HG03354 (cell line): ENCODE measurements around the gene ACYP2.
"Not testable (repeated sequence)": the region's sequence is repeated elsewhere in the genome, so short reads cannot be mapped to it uniquely, and the experiment has no call there.

Source experiments
- ATAC-seq: cut with Tn5 transposase; IDR thresholded peaks from one replicate; pipeline ENCODE4 v1.9.1; 2021; ENCODE audit warnings: mild to moderate bottlenecking; ENCODE audit not compliant: unreplicated experiment, poor library complexity, severe bottlenecking

ACYP2 gene

DNA sequence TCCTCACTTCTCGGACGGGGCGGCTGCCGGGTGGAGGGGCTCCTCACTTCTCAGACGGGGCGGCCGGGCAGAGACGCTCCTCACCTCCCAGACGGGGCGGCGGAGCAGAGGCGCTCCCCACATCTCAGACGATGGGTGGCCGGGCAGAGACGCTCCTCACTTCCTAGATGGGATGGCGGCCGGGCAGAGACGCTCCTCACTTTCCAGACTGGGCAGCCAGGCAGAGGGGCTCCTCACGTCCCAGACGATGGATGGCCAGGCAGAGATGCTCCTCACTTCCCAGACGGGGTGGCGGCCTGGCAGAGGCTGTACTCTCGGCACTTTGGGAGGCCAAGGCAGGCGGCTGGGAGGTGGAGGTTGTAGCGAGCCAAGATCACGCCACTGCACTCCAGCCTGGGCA is 19.3 kb upstream of the ACYP2 start:
- ATAC-seq, result not testable (repeated sequence)

DNA sequence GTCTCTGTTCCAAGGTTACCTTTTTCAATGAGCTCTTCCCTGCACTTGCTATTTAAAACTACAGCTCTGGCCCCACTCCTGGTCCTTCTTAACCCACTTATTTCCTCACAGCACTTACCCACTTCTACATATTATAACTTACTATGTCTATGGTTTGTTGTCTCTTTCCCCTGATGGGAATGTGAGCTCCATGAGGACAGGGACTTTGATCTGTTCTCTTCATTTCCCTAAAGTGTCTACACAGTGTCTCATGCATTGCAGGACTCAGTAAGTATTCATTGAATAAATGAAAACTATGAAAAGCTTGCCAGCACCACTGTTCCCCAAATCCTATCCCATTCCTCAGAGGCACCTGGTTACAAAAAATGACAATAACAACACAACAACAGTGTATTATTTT is 18.3 kb upstream of the ACYP2 start:
- no peak for ATAC-seq

DNA sequence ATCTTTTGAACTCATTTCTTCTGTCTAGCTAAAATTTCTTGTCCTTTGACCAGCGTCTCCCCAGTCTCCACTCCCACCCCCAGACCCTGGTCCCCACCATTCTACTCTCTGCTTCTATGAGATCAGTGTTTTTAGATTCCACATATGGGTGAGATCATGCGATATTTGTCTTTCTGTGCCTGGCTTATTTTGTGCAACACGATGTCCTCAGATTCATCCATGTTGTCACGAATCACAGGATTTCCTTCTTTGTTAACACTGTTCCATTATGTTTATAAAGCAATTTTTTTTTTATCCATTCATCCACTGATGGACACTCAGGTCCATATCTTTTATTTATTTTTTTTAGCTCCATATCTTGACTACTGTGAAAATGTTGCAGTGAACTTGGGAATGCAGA is 16.0 kb upstream of the ACYP2 start:
- no peak for ATAC-seq

DNA sequence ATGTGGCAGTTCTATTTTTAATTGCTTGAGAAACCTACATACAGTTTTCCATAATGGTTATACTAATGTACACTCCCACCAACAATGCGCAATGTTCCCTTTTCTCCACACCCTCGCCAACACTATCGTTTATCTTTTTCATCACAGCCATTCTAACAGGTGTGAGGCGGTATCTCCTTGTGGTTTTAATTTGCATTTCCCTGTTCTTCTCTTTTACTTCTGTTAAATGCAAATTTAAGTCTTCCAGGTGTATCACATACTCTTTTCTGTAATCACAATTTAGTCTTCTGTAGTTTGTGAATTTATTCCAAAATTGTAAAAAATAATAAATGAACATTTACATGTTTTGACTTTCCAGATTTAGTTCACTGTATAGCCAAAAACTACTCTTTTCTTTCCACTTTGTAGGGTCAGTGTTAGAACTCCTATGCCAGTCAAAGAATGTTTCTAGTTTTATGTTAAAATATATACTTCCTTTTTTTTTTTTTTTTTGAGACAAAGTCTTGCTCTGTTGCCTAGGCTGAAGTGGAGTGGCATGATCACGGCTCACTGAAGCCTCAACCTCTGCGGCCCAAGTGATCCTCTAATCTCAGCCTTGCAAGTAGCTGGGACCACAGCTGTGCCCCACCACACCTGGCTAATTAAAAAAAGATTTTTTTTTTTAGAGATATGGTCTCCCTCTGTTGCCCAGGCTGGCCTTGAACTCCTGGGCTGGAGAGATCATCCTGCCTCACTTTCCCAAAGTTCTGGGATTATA is 15.4 kb upstream of the ACYP2 start:
- peak; percentile 86 for ATAC-seq

DNA sequence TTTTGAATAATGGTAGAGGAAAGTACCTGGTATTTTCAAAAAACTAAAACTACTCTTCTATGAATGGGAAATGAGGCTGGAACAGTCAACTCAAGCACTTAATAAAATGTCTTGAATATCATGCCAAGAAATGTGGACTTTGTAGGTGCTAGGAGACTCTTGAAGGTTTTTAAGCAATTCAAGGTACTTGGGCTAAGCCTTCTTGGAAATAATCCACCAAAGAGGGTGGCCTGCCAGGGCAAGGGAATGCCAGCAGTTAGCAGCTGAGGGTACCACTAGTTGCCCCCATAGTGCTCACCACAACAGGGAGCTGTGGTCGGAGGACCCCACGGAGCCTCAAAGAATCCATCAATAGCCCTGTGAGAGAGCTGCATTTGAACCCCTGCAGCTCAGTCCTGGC is 14.6 kb upstream of the ACYP2 start:
- no peak for ATAC-seq

DNA sequence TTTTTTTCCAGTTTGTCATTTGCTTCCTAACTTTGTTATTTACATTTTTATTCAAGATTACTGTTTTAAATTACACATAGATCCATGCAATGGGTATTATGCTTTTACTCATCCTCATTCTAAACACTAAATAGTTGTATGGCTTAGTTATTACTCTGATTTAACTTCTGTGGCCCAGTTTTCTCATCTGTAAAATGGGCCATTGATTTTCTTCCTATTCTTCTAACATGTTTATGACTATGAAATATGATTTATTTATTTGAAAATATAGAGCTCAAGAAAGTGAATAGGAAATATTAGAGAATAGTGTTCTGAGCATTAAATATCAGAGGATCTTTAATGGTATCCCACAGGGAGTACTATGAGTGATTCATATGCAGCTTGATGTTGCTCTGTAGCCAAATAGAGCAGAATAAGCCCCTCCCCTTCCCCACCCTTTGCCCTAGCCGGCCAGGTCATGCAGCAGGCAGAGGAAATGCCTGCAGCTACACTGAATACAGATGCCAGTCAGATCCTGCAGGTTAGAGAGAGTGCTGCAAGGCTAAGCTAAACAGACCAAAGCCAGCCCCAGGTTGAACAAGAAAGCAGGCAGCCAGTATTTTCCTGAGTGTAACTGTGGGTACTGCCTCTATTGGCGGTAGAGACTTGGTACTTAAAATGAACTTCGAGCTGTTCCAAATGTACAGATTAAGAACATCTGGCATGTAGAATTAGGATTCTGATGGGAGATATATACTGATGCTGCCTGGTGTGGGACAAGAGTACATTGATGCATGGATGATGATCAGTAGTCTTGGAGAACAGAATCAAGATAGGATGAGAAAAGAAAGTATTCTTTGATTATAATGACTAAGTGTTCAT is 11.7 kb upstream of the ACYP2 start:
- ATAC-seq, result peak; percentile 61

DNA sequence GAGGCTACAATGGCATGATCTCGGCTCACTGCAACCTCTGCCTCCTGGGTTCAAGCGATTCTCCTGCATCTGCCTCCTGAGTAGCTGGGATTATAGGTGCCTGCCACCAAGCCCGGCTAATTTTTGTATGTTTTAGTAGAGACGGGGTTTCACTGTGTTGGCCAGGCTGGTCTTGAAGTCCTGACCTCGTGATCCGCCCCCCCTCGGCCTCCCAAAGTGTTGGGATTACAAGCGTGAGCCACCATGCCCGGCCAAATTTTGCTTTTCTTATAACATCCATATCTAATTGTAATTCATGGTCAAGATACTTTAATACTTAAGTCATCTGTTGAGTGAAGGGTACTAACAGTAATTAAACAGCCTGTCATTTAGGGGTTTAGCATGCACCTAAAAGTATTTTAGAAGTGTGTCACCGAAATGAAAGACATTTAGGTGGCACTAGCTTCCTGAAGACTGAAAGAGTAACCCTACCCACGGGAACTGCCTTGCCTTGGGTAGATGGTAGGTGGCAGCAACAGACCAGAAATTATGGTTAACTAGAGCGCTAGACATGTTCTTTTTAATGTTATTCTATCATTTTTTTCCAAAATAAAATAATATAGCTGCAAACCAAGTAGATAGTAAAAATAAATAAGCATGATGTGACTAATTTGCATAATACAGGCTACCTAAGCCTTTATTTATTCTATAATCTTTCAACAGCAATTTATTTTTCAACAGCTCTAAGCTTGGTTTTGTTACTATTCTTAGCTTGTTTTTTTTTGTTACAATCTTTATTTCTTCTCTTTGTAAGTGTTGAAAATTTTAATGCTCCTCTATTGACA is 8.6 kb upstream of the ACYP2 start:
- peak; percentile 63 for ATAC-seq

DNA sequence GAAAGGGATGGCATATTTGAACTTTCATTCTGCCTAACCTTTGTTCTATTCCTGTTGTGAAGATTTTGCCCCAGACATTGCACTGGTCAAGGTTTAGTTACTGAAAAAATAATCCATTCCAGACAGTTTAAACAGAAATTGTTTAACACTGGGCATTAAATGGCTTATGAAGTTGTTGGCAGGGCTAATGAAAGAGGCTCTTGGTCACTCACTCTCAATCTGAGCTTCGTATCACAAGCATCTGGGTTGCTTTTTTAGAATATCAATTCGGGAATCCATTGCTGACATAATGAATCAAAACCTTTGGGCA is 8.0 kb upstream of the ACYP2 start:
- no peak for ATAC-seq

DNA sequence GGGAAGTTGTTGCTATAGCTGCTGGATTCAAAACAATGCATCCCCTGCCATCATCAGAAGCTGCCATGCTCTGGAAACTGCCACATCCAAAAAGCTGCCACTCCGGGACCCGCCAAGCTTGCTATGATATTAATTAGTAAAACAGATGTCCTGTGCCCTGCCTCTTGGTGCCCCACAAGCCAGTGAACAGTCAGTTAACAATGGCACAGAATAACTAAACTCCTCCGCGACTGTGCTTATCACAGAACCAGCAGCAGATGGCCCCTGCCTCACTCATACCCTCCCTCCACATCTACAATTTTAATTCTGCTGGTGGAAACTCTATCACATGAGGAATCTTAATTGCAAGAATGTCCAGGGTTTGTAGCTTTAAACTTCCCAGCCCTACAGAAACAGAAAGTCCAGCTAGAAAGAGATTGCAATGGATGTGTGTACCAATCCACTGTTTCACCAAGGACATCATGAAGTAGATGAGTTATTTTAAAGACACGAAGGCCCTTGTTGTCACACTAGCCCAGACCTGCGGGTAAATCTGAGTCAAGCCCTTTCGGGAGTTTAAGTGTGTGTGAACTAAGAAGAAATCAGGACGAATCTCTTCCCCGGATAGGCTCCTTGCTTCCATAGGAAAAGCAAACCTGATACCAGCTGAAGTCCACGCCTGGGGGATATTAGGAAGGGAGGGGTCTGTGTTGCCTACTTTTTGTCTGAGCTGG is 7.4 kb upstream of the ACYP2 start:
- no peak for ATAC-seq

DNA sequence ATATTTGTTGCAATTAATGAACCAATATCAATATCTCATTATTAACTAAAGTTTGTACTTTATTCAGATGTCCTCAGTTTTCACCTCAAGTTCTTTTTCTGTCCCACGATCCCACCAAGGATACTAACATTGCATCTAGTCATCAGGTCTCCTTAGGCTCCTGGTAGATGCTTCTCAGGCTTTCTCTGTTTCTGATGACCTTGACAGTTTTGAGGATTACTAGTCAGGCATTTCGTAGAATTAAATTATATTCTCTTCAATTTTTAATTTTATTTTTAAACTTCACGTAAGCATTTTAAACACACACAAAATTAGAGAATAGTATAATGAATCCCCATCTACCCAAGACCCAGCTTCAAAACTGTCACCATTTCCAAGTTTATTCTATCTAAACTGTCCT is 5.6 kb upstream of the ACYP2 start:
- no peak for ATAC-seq

DNA sequence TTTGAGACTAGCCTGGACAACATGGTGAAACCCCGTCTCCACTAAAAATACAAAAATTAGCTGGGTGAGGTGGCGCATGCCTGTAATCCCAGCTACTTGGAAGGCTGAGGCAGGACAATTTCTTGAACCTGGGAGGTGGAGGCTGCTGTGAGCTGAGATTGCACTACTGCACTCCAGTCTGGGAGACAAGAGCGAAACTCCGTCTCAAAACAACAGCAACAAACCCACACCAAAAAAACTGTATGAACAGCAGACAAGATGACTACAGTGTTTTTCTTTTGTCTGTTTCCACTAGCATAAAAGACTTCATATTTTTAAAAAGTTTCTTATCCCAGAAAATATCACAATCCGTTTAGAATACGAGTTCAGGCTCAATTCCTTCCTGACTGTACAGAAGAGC is 936 bp upstream of the ACYP2 start:
- not testable (repeated sequence) for ATAC-seq

DNA sequence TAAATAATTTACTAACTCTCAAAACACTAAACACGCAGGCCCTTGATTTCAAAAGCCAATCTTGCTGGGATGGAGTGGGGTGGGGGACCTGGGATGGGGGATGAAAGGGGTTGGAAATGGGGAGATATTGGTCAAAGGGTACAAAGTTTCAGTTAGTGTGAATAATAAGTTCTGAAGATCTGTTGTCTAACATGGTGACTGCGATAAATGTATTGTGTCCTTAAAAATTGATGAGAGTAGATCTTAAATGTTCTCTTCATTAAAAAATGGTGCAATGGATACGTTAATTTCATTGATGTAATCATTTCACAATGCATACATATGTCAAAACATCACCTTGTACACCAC is 505 bp upstream of the ACYP2 start:
- no peak for ATAC-seq

DNA sequence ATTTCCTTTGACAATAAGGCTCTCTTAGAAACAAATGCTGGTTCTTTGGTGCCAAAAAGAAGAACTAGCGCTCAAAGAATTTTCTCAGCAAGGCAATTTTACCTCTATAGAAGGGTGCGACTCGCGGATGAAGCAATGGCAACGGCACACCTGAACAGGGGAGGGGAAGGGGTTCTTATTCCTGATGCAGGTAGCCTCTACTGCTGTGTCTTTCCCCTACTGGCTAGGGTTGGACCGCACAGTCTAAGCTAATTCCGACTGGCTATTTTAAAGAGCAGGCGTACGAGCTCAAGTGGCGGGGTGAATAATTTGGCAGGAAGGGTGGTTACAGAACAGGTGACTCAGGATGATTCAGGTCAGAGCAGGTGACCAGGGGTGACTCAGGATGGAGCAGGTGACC is 1.2 kb downstream of the ACYP2 start:
- ATAC-seq, result not testable (repeated sequence)

DNA sequence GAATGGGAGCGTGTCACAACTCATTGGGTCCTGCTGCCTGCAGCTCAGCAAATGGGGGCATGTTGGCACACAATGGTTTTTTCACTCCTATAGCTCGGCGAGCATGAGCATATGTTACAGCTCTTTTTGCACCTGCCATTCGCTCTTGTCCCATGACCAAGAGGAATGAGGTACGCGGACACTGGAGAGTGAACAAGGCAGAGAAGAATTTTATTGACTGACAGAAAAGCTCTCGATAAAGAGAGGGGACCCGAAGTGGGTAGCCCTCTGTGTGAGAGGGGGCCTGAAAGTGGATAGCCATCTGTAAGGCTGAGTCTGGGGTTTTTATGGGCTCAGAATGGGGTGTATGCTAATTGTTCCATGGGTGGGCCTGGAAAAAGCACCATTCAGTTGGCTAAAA is 5.5 kb downstream of the ACYP2 start:
- no peak for ATAC-seq

DNA sequence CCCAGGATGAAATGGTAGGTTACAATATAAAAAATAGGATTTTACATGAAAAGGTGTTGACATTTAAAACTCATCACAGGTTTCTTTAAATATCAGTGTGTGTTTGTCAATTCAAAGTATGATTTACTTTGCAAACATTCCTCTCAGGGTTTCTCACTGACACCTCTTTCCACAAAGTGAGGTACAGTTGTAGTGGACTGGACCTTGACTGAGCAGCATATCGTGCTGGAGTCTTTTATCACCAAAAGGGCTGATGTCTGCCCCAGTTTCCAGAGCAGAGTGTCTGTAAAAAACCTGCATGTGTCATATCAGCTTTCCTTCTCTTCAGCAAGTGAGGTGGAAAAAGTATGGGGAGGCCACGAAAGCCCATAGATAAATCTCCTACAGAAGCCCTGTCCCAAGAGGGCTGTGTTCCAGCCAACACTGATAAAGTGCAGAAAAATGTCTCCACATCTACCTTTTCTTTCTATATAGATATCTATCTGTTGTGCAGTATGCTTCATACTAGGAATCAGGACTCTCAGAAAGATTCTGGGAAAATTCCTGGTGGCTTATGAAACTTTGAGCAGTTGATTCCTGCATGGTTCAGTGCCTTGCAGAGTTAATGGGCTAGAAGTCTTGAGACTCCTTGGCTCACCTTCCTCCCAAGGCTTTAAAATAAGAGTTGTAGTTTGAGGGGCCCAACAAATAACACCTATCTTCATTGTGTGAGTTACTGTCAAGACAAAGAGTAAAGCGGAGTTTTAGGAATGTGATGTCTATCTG is 6.9 kb downstream of the ACYP2 start:
- ATAC-seq, result no peak

DNA sequence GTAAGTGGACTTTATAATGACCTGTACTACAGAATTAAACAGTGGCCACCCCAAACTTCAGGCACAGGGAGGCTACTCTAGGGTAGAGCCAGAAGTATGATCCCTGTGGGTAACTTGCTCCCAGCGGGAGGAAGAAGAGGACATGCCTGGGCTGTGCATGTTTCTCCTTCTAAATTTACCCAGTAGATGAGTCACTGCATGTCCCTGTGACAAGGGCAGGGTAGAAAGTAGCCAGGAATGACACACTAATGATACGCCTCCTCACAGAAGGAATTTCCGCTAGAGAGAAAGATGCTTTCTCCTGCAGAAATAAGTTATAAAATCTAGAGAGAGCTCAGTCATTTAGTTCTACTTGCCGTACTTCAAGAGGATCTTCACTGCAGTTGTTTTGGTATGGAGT is 7.5 kb downstream of the ACYP2 start:
- no peak for ATAC-seq

DNA sequence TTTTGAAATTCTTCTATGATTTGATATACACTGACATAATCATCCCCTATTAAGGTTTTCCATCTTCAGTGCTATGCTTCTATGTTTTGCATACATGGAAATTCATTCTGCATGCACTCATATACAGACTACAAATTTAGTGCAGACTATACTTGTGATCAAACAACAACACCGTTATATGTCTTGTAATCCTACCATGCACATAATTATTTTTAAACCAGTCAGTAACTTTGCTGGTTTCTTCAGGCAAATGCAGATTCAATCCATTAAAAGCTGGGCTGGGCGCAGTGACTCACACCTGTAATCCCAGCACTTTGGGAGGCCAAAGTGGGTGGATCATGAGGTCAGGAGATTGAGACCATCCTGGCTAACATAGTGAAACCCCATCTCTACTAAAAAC is 11.8 kb downstream of the ACYP2 start:
- ATAC-seq, result not testable (repeated sequence)

DNA sequence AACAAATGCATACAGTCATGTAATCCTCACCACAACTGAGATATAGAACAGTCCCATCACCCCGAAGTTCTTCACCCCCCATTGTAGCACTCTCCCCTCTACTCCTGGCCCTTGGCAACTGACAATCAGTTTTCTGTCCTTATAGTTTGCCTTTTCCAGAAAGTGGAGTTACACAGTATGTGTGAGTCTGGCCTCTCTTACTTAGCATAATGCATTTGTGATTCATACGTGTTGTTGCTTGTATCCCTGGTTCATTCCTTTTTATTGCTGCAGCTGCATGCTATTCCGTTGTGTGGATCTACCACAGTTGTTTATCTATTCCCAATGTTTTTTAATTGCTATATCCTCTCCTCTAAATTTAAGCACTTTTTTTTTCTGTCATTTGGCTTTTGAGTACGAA is 17.6 kb downstream of the ACYP2 start:
- ATAC-seq, result no peak

DNA sequence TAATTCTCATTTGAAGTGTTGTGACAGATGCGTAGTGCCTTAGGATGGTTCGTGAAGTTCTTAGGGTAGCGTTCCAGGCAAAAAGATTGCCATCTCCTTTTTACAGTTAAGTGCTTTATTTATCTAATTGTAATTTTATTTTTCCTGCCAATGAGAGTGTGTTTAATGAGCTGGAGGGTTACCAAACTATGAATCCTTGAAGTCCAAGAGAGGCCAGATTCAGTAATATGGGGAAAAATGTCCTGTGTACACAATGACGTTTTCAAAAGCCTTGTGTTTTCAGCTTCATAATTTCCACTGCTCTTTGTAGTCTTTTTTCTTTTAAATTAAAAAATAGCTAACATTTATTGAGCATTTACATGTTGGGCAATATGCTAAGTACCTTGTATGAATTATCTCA is 23.8 kb downstream of the ACYP2 start:
- no peak for ATAC-seq
